Measurements from ENCODE around the gene SLC38A10. TPM values are rescaled to one million over a fixed set of nuclear protein-coding genes. Genes with fewer than 3 reads are reported as not detected.

Gene SLC38A10
- total RNA-seq, 2 experiments from 2014 or later: 56.0 to 147 TPM

GRCh38 chr17:81253358-81254131 lies 41.6 kb downstream of the SLC38A10 start:
- Histone ChIP-seq H4K20me1 (ENCODE audit: insufficient read depth, low read length) (no peaks in the 10 kb centered on the region), H3K4me2 (ENCODE audit: low read length) (peak overlapping the region; percentile 76), H3K79me2 (ENCODE audit: insufficient read depth, low read depth, low read length) (no peaks in the 10 kb centered on the region), H3K4me1 (ENCODE audit: insufficient read depth, low read length, poor library complexity, severe bottlenecking) (peaks cover 39% of the 10 kb centered on the region), H3K36me3 (ENCODE audit: insufficient read depth, low read length) (peaks cover 21% of the 10 kb centered on the region), H2AFZ (ENCODE audit: low read length) (no peak overlapping the region), H3K4me3 (ENCODE audit: low read depth, low read length, poor library complexity, severe bottlenecking) (no peak overlapping the region), H3K9me2 (ENCODE audit: insufficient read depth, low read length) (no peaks in the 10 kb centered on the region), H3K27ac (ENCODE audit: low read depth, low read length, poor library complexity, severe bottlenecking) (peak overlapping the region; percentile 94), H3K9me3 (ENCODE audit: low read length) (no peaks in the 10 kb centered on the region)
- BruUV-seq (replicated peaks): no TSS peak
- no peak for TF ChIP-seq EZH2phosphoT487 (IDR thresholded peaks at IDR 0.05; ENCODE audit: borderline replicate concordance, low read depth, low read length)
- peak; percentile 99 for TF ChIP-seq CTCF (conservative IDR thresholded peaks at IDR 0.05; ENCODE audit: low read length)
- DNase-seq (ENCODE audit: low spot score): peak; percentile 63
- ChIA-PET CTCF (ENCODE audit: unreplicated experiment) (interaction anchor here (0.5 to 1.0 kb wide), 2 partner anchors 231 to 236 kb away, joined by 3 to 22 read pairs; no protein-coding TSS in a partner anchor), POLR2A (no interaction called here)
- intact Hi-C loops (cut with micrococcal nuclease; ENCODE audit: unreplicated experiment): loop anchor here (1.0 to 2.0 kb wide), 6 partner anchors 141 to 345 kb away; partner anchors contain the start of genes BAHCC1 and FAAP100

GRCh38 chr17:81252987-81253329 lies 42.1 kb downstream of the SLC38A10 start:
- CTCF ChIA-PET (ENCODE audit: unreplicated experiment): interaction anchor here (0.5 to 1.0 kb wide), 2 partner anchors 232 to 237 kb away, joined by 3 to 22 read pairs; no protein-coding TSS in a partner anchor
- no TSS peak for BruUV-seq (replicated peaks)
- Histone ChIP-seq H3K4me1 (ENCODE audit: insufficient read depth, low read length, poor library complexity, severe bottlenecking) (peaks cover 39% of the 10 kb centered on the region), H3K36me3 (ENCODE audit: insufficient read depth, low read length) (peaks cover 21% of the 10 kb centered on the region), H3K79me2 (ENCODE audit: insufficient read depth, low read depth, low read length) (no peaks in the 10 kb centered on the region), H3K4me2 (ENCODE audit: low read length) (peak overlapping the region; percentile 76), H2AFZ (ENCODE audit: low read length) (no peak overlapping the region), H3K9me2 (ENCODE audit: insufficient read depth, low read length) (no peaks in the 10 kb centered on the region), H3K27ac (ENCODE audit: low read depth, low read length, poor library complexity, severe bottlenecking) (peak overlapping the region; percentile 94), H4K20me1 (ENCODE audit: insufficient read depth, low read length) (no peaks in the 10 kb centered on the region), H3K9me3 (ENCODE audit: low read length) (no peaks in the 10 kb centered on the region), H3K4me3 (ENCODE audit: low read depth, low read length, poor library complexity, severe bottlenecking) (peak overlapping the region; percentile 57)
- POLR2A ChIA-PET: no interaction called here
- no peak for TF ChIP-seq CTCF (conservative IDR thresholded peaks at IDR 0.05; ENCODE audit: low read length)
- TF ChIP-seq EZH2phosphoT487 (IDR thresholded peaks at IDR 0.05; ENCODE audit: borderline replicate concordance, low read depth, low read length): no peak
- DNase-seq (ENCODE audit: low spot score): no peak
- intact Hi-C loops (cut with micrococcal nuclease; ENCODE audit: unreplicated experiment): loop anchor here (1.0 to 2.0 kb wide), 7 partner anchors 43 to 346 kb away; partner anchors contain the start of genes BAHCC1 and FAAP100

All from OCI-LY7 (cell line).